Fibroblast of pulmonary artery (primary cell): Measurements from ENCODE around the gene ATP9B.
"Not testable (repeated sequence)": the region's sequence is repeated elsewhere in the genome, so short reads cannot be mapped to it uniquely, and the experiment has no call there.

Source experiments
- DNase-seq: peaks from one replicate; pipeline ENCODE4 v3.0.0-alpha.2; 2010; ENCODE audit warnings: low read depth
- H3K4me3 ChIP-seq: replicated peaks from 2 replicates; pipeline ENCODE4 v1.5.1; 2011; ENCODE audit warnings: low read depth, mild to moderate bottlenecking, control low read depth, low read length, moderate library complexity
- CTCF ChIP-seq: IDR thresholded peaks from 2 replicates; pipeline ENCODE4 v1.5.1; 2011; ENCODE audit warnings: mild to moderate bottlenecking, control low read depth, low read length, inconsistent platforms; ENCODE audit errors: missing control alignments

Gene ATP9B

DNA sequence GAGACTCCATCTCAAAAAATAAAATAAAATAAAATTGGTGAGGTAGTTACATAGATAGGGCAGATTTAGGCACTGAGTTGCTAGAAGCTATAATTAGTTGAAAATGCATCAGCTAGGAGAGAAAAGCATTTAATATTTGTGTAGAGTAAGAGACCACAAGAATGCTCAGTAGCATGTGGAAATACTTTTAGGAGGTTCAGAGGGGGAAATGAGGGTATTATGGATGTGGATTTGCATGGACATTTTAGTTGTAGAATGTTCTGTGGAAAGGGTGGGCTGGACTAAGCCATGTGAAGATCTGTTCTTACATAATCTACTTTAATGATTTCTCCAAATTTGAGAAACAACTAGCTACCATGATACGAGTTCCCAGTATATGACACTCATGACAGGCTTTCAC lies 95.5 kb downstream of the ATP9B start:
- TF ChIP-seq CTCF, result no peak
- no peak for DNase-seq

DNA sequence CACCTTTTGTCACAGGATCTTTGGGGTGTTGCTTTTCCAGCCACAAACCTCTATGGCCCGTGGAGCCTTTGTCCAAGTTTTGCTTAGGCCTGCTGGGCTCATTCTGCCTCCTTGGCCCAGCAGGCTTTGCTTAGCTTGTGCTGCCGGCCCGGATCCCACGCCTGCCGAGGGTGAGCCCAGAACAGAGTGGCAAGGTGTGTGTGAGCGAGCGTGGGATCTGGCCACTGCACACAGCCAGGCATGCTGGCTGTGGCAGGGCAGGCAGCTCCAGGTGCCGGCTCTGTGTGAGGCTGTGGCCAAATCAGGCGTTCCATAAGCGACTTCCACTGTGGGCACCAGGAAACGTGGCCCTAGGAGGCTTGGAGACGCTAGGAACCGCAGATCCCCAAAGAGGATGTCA lies 97.5 kb downstream of the ATP9B start:
- DNase-seq, result no peak
- H3K4me3 ChIP-seq, result no peak overlapping the region
- no peak for TF ChIP-seq CTCF

More for the DNA sequence above, 95.5 kb downstream of the ATP9B start:
- no peak overlapping the region for H3K4me3 ChIP-seq

DNA sequence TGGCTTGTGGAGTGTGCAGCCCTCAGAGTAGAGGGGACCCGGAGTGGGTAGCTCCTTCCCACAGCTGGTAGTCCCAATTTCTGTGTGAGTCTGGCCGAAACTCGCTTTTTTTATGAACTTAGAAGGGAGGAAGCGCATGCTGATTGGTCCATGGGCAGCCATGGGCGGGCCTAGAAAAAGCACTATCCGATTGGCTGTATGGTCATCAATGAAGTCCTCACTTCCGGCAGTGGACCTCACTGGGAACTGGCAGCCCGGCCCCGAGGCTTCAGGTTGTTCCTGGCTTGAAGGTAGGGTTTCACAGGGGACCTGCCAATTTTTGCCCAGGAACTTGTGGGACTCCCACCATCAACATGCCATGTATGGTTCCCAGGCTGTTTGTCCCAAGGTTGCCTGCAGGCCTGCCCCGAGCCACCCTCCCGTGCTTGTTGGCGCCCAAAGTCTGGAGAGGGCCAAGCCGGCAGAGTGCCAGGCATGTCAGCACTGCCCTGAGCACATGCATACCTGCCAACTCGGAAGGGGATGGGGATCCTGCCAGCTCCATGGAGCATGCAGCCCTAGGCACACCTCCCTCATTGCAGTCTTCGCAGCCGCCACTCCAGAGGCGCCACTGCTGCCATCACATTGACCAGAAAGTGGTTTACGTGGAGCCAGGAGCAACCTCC lies 98.5 kb downstream of the ATP9B start:
- DNase-seq, result no peak
- no peak for TF ChIP-seq CTCF

GRCh38 chr18:79169958-79170555 lies 100.9 kb downstream of the ATP9B start:
- no peak overlapping the region for H3K4me3 ChIP-seq
- no peak for TF ChIP-seq CTCF
- peak; percentile 75 for DNase-seq

More for the DNA sequence above, 98.5 kb downstream of the ATP9B start:
- no peak overlapping the region for H3K4me3 ChIP-seq

DNA sequence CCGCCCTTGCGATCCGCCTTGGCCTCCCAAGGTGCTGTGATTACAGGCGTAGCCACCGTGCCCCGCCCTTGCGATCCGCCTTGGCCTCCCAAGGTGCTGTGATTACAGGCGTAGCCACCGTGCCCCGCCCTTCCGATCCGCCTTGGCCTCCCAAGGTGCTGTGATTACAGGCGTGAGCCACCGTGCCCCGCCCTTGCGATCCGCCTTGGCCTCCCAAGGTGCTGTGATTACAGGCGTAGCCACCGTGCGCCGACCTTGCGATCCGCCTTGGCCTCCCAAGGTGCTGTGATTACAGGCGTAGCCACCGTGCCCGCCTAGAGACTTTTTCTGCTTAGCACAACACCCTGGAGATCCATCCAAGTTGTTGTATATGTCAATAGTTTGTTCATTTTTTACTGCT lies 103.1 kb downstream of the ATP9B start:
- DNase-seq, H3K4me3 ChIP-seq: not testable (repeated sequence)

- TF ChIP-seq CTCF, result no peak
- H3K4me3 ChIP-seq, result no peak overlapping the region
- no peak for DNase-seq
Observed at GRCh38 chr18:79173742-79174141, 104.5 kb downstream of the ATP9B start.

DNA sequence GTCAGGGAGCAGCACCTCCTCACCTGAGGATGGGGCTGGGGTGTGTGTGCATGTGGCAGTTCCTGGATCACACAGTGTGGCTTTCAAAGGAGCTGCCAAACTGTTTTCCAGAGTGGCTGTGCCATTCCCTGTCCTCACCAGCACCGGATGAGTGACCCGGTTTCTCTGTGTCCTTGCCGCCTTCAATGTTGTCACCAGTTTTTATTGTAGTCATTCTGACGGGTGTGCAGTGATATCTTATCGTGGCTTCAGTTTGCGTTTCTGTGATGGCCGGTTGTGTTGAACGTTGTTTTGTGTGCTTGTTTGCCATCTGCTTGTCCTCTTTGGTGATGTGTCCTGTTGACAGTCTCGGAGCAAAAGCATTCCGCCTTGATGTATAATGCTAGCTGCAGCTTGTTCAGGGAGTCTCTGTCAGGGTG lies 108.9 kb downstream of the ATP9B start:
- no peak for TF ChIP-seq CTCF
- DNase-seq, result no peak
- no peak overlapping the region for H3K4me3 ChIP-seq
